Colonic mucosa (tissue), 4 donors: ENCODE measurements around the gene PBRM1. TPM values are rescaled to one million over a fixed set of nuclear protein-coding genes. Genes with fewer than 3 reads are reported as not detected.

Experiments
- DNase-seq: peaks from one replicate; pipeline ENCODE4 v3.0.0-alpha.2; 2020
- H3K27ac ChIP-seq: fragments of 200-600 bp; one replicate; pipeline ENCODE4 v1.8.0; 2021
- H3K27me3 ChIP-seq: fragments of 200-600 bp; one replicate; pipeline ENCODE4 v1.8.0; 2021
- H3K36me3 ChIP-seq: fragments of 200-600 bp; one replicate; pipeline ENCODE4 v1.8.0; 2021
- H3K4me1 ChIP-seq: fragments of 200-600 bp; one replicate; pipeline ENCODE4 v1.8.0; 2021; ENCODE audit warnings: mild to moderate bottlenecking
- H3K4me3 ChIP-seq: fragments of 200-600 bp; one replicate; pipeline ENCODE4 v1.8.0; 2021
- H3K9ac ChIP-seq, 2 donors: one replicate each; pipeline ENCODE4 v1.7.0; 2013; ENCODE audit warnings: control low read depth in 2 of 2, low read depth in 2 of 2, low read length in 2 of 2
- H3K9me3 ChIP-seq: fragments of 200-600 bp; one replicate; pipeline ENCODE4 v1.8.0; 2021
- intact Hi-C: fragments of 100-400 bp; cut with DNase I; formaldehyde crosslinking; loops from one replicate; pipeline ENCODE4 v1.14.1; 2022
- total RNA-seq, 2 donors: library from RNA; stranded (reverse); fragmentation: NEBNext Ultra II Directional in 1 of 2; extraction: Animal tissue kit (Norgen Biotek cat#: 25700) in 1 of 2; gene quantifications; one replicate each; pipeline ENCODE4 v1.2.1, GENCODE V29; 2021
- TF ChIP-seq, protein P1 (sequence below): fragments of 200-600 bp; IDR thresholded peaks from one replicate; pipeline ENCODE4 v1.8.0; 2022; ENCODE audit warnings: antibody characterized with exemption, mild to moderate bottlenecking
- donor health status: healthy.
- donor health status: DM: no; HTN: no; CAD: no.
- donor health status: DM: no; HTN: no; CAD: no.

The PBRM1 gene
- total RNA-seq, 2 donors from 2014 or later, result 53.6 to 65.7 TPM

DNA sequence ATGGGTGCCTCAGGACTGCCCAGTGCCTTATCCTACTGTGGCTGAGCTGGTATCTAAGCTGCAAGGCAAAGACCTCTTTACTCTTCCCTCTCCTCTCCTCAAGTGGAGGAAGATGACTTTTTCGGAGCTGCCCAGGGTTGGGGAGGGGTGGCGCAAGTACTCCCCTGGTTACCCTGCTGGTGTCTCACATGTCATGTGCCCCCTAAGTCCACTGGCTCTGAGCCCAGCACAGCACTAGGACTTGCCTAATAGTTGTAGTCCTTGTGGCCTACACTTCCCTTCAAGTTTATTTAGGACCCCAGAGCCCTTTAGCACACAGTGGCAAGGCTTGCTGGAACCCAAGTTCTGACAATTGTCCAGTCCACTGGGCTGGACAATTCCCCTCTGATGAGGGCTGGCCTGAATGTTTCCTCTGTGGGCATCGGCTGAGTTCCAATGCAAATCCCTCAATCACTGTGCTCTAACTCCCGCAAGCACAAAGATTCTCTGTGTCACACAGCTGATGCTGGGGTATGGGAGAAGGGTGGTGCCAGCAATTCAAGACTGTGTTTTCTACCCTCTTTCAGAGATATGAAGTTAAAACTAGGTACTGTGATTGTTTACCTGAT lies 89.0 kb downstream of the PBRM1 start:
- intact Hi-C loops, result no loop called here
- peaks cover 4% of the 10 kb centered on the region for H3K36me3 ChIP-seq

DNA sequence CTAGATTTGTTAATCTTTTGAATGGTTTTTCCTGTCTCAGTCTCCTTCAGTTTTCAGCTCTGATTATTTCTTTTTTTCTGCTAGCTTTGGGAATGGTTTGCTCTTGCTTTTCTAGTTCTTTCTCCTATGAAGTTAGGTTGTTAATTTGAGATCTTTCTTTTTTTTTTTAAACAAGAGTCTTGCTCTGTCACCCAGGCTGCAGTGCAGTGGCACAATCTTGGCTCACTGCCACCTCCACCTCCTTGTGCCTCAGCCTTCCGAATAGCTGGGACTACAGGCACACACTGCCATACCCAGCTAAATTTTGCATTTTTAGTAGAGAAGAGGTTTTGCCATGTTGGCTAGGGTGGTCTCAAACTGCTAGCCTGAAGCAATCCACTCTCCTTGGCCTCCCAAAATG lies 92.6 kb downstream of the PBRM1 start:
- Histone ChIP-seq H3K4me3 (no peak overlapping the region), H3K36me3 (no peaks in the 10 kb centered on the region), H3K9me3 (no peaks in the 10 kb centered on the region), H3K9ac (no peak overlapping the region), H3K27me3 (no peaks in the 10 kb centered on the region), H3K4me1 (no peaks in the 10 kb centered on the region), H3K27ac (no peak overlapping the region)
- intact Hi-C loops, result no loop called here
- TF ChIP-seq, protein P1, sequence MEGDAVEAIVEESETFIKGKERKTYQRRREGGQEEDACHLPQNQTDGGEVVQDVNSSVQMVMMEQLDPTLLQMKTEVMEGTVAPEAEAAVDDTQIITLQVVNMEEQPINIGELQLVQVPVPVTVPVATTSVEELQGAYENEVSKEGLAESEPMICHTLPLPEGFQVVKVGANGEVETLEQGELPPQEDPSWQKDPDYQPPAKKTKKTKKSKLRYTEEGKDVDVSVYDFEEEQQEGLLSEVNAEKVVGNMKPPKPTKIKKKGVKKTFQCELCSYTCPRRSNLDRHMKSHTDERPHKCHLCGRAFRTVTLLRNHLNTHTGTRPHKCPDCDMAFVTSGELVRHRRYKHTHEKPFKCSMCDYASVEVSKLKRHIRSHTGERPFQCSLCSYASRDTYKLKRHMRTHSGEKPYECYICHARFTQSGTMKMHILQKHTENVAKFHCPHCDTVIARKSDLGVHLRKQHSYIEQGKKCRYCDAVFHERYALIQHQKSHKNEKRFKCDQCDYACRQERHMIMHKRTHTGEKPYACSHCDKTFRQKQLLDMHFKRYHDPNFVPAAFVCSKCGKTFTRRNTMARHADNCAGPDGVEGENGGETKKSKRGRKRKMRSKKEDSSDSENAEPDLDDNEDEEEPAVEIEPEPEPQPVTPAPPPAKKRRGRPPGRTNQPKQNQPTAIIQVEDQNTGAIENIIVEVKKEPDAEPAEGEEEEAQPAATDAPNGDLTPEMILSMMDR, result no peak
- DNase-seq, result no peak

More for the DNA sequence above, 89.0 kb downstream of the PBRM1 start:
- no peak for DNase-seq
- no peaks in the 10 kb centered on the region for H3K9me3 ChIP-seq
- H3K27ac ChIP-seq, result no peak overlapping the region
- no peaks in the 10 kb centered on the region for H3K4me1 ChIP-seq
- TF ChIP-seq, protein P1, result no peak
- H3K4me3 ChIP-seq, result no peak overlapping the region
- no peaks in the 10 kb centered on the region for H3K27me3 ChIP-seq
- H3K9ac ChIP-seq, result no peak overlapping the region

DNA sequence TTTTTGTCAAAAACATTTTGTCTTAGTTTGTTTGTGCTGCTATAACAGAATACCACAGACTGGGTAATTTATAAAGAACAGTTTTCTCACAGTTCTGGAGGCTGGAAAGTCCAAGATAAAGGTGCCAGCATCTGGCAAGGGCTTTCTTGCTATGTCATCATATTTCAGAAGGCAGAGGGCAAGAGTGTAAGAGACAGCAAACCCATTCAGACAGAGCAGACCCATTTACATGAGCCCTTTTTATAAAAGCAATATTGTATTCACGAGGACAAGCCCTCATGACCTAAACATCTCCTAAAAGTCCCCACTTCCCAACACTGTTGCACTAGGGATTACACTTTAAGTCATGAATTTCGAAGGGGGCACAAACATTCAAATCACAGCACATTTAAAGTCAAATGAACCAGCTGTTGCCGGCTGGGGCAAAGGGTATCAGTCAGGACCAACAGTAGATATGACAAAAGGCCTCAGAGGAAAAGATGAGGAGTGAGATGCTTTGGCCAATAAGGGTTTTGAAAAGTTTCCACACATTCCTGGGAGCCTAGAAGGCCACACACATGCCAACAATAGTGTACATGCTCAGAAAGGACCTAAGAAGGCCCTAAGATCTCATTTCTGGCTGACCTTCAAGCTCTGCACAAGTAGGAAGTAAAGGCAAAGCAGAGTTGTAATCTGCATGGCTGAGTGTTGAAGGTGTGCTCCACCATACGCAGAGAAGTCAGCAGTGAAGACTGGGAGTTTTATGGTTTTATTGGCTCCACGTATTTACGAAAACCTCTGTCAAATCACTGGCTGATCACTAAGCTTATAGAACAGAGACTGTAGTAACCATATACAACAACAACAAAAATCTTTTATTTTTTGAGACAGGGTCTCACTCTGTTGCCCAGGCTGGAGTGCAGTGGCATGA lies 111.4 kb downstream of the PBRM1 start:
- Histone ChIP-seq H3K27ac (no peak overlapping the region), H3K27me3 (no peaks in the 10 kb centered on the region), H3K9me3 (no peaks in the 10 kb centered on the region), H3K4me3 (no peak overlapping the region), H3K36me3 (peaks cover 9% of the 10 kb centered on the region), H3K9ac (no peak overlapping the region), H3K4me1 (no peaks in the 10 kb centered on the region)
- TF ChIP-seq, protein P1, result no peak
- DNase-seq, result no peak
- intact Hi-C loops, result no loop called here

DNA sequence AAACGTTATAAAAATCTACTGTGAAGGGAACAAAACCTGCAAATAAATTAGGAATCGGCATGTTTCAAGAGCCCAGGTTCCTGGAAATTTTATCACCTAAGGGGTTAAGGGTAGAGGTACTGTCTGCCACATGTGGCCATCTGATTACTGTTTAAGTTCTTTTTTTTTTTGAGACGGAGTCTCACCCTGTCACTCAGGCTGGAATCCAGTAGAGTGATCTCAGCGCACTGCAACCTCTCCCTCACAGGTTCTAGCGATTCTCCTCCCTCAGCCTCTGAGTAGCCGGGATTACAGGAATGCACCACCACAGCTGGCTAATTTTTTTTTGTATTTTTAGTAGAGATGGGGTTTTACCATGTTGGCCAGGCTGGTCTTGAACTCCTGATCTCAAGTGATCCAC lies 113.5 kb downstream of the PBRM1 start:
- DNase-seq, result no peak
- Histone ChIP-seq H3K4me1 (no peaks in the 10 kb centered on the region), H3K27ac (no peak overlapping the region), H3K9ac (no peak overlapping the region), H3K9me3 (no peaks in the 10 kb centered on the region), H3K27me3 (no peaks in the 10 kb centered on the region), H3K36me3 (no peaks in the 10 kb centered on the region), H3K4me3 (no peak overlapping the region)
- intact Hi-C loops, result no loop called here
- TF ChIP-seq, protein P1, result no peak

DNA sequence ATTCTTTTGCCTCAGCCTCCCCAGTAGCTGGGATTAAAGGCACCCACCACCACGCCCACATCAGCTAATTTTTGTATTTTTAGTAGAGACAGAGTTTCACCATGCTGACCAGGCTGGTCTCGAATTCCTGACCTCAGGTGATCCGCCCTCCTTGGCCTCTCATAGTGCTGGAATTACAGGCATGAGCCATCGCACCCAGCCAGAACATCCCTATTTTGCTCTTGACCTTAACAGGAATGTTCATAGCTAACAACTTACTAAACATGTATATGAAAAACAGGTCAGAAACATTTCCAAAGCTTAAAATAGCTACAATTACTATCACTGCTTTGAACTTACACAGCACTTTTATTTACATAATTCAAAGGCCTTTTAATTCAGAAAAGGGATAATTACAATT lies 115.6 kb downstream of the PBRM1 start:
- H3K4me1 ChIP-seq, result no peaks in the 10 kb centered on the region
- intact Hi-C loops, result no loop called here
- no peak overlapping the region for H3K4me3 ChIP-seq
- no peaks in the 10 kb centered on the region for H3K27me3 ChIP-seq
- DNase-seq, result no peak
- H3K9ac ChIP-seq, result no peak overlapping the region
- H3K9me3 ChIP-seq, result no peaks in the 10 kb centered on the region
- no peak overlapping the region for H3K27ac ChIP-seq
- TF ChIP-seq, protein P1, result no peak
- no peaks in the 10 kb centered on the region for H3K36me3 ChIP-seq
